Astrocyte of the spinal cord (primary cell): ENCODE measurements around the gene MSGN1.
"Not testable (repeated sequence)": the region's sequence is repeated elsewhere in the genome, so short reads cannot be mapped to it uniquely, and the experiment has no call there.

Experiments
- DNase-seq: peaks from one replicate; pipeline ENCODE4 v3.0.0; 2011; ENCODE audit warnings: low read depth, low spot score
- H3K4me3 ChIP-seq: 2 replicates; pipeline ENCODE4 v1.5.1; 2011; ENCODE audit warnings: low read depth, mild to moderate bottlenecking, low read length, moderate library complexity
- in situ Hi-C: cut with HindIII; loops from 2 replicates; pipeline ENCODE4 v1.10.0; 2017; ENCODE audit warnings: low sequenced_read_pairs
- TF ChIP-seq, protein P1 (sequence below): IDR thresholded peaks from 2 replicates; pipeline ENCODE4 v1.5.1; 2012; ENCODE audit warnings: low read depth, mild to moderate bottlenecking, low read length, inconsistent platforms

The MSGN1 gene

DNA sequence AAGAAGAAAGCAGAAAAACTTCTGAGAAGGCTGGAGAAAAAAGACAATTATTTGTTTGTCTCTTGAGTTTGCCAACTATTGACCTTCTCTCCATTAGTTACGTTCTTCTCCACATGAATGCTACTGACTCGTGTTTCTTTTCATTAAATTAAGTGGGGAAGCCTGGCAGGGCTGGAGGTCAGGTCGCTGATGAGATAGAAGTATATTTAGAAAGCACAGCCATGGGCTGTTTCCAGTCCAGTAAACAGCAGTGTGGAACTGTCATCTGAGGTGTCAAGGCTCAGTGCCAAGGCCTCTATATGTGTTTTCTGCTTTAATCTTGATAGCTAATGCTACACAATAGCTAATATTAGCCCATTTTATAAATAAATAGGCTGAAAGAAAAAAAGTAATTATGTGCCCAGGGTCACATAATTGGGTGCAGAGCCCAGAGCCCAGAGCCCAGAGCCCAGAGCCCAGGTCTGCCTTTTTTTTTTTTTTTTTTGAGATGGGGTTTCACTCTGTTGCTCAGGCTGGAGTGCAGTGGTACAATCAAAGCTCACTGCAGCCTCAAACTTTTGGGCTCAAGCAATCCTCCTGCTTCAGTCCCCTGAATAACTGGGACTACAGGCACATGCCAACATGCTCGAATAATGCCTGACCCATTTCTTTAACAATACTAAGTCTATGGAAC is 6.3 kb downstream of the MSGN1 start:
- no peak for DNase-seq
- TF ChIP-seq, protein P1, sequence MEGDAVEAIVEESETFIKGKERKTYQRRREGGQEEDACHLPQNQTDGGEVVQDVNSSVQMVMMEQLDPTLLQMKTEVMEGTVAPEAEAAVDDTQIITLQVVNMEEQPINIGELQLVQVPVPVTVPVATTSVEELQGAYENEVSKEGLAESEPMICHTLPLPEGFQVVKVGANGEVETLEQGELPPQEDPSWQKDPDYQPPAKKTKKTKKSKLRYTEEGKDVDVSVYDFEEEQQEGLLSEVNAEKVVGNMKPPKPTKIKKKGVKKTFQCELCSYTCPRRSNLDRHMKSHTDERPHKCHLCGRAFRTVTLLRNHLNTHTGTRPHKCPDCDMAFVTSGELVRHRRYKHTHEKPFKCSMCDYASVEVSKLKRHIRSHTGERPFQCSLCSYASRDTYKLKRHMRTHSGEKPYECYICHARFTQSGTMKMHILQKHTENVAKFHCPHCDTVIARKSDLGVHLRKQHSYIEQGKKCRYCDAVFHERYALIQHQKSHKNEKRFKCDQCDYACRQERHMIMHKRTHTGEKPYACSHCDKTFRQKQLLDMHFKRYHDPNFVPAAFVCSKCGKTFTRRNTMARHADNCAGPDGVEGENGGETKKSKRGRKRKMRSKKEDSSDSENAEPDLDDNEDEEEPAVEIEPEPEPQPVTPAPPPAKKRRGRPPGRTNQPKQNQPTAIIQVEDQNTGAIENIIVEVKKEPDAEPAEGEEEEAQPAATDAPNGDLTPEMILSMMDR: no peak
- H3K4me3 ChIP-seq: no peak overlapping the region
- in situ Hi-C loops: no loop called here

- DNase-seq, H3K4me3 ChIP-seq, in situ Hi-C loops: not testable (repeated sequence)
Measured at GRCh38 chr2:17823646-17824045, 7.4 kb downstream of the MSGN1 start.

- in situ Hi-C loops: no loop called here
Measured at GRCh38 chr2:17827316-17827715, 11.1 kb downstream of the MSGN1 start.

DNA sequence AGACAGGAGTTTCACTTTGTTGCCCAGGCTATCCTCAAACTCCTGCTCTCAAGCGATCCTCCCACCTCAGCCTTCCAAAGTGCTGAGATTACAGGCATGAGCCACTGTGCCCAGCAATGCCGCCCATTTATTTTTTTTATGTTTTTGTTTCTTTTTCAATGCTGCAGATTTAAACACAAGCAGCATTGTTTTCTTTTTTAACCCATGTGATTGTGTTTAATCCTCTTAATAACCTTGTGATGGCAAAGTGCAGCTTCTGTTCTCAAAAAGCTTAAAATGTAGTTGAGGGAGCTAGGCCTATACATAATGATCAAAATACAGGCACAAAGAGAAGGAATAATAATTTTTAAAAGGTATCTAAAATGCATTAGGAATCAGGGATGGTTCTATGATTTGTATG is 11.5 kb downstream of the MSGN1 start:
- in situ Hi-C loops: no loop called here
- TF ChIP-seq, protein P1: no peak
- no peak for DNase-seq
- H3K4me3 ChIP-seq: no peak overlapping the region

More at GRCh38 chr2:17827316-17827715, 11.1 kb downstream of the MSGN1 start:
- no peak for DNase-seq
- no peak overlapping the region for H3K4me3 ChIP-seq
- TF ChIP-seq, protein P1: no peak

- in situ Hi-C loops: no loop called here
- TF ChIP-seq, protein P1: peak; percentile 94
- H3K4me3 ChIP-seq: peak overlapping the region; percentile 12
- DNase-seq: peak; percentile 74
Measured at GRCh38 chr2:17830053-17831034, 14.1 kb downstream of the MSGN1 start.

GRCh38 chr2:17835516-17835915 is 19.3 kb downstream of the MSGN1 start:
- DNase-seq: peak; percentile 39
- no peak overlapping the region for H3K4me3 ChIP-seq
- TF ChIP-seq, protein P1: no peak
- in situ Hi-C loops: no loop called here

DNA sequence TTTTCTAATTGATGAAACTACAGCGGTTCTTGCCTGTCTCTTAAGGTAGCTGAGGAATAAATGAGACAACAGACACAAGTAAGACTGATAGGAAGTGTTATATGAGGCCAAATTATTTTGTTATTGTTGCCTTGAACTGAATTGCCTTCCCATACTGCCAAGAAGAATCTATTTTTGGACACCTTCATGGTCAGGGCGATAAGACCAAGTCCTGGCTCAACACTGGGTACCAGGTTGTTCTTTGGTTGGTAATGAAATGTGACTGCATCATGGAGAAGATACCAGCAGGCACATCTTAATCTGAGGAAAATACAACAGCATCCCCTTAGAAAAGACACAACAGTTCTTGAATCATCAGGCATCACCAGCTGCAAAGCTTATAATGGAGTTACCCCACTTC is 23.7 kb downstream of the MSGN1 start:
- TF ChIP-seq, protein P1: no peak
- H3K4me3 ChIP-seq: no peak overlapping the region
- in situ Hi-C loops: no loop called here
- no peak for DNase-seq
